ENCODE results near the gene STXBP2. TPM values are rescaled to one million over a fixed set of nuclear protein-coding genes. Genes with fewer than 3 reads are reported as not detected.

The STXBP2 gene
- total RNA-seq, 1 experiment from 2014 or later: 92.5 TPM

- Histone ChIP-seq H3K79me2 (ENCODE audit: insufficient read depth, low read length) (no peaks in the 10 kb centered on the region), H2BK5ac (ENCODE audit: insufficient read length, low read length) (no peak overlapping the region), H3K18ac (ENCODE audit: insufficient read length, low read depth, low read length) (no peak overlapping the region), H4K91ac (ENCODE audit: insufficient read length, low read depth, low read length) (no peak overlapping the region), H3K4me2 (ENCODE audit: insufficient read depth, insufficient read length, low read length) (no peak overlapping the region), H3K14ac (ENCODE audit: insufficient read depth, low read length) (no peak overlapping the region), H4K20me1 (ENCODE audit: control insufficient read depth, insufficient read depth, insufficient read length) (no peaks in the 10 kb centered on the region), H4K5ac (ENCODE audit: insufficient read length, low read depth, low read length) (no peak overlapping the region), H3K9me3 (ENCODE audit: control insufficient read depth, low read depth, low read length) (no peaks in the 10 kb centered on the region), H2AK5ac (ENCODE audit: insufficient read length, low read length) (no peak overlapping the region), H3T11ph (ENCODE audit: low read length) (no peak overlapping the region), H3K56ac (ENCODE audit: insufficient read length, low read depth, low read length) (no peak overlapping the region), H2BK120ac (ENCODE audit: low read depth, low read length, poor library complexity, severe bottlenecking) (no peak overlapping the region), H3K27ac (ENCODE audit: insufficient read length, low read depth, low read length) (no peak overlapping the region), H3K27me3 (ENCODE audit: insufficient read depth, low read length) (no peaks in the 10 kb centered on the region), H2BK20ac (ENCODE audit: low read depth, low read length, poor library complexity, severe bottlenecking) (no peak overlapping the region), H2BK15ac (ENCODE audit: low read depth, low read length) (no peak overlapping the region), H2BK12ac (ENCODE audit: insufficient read length, low read depth, low read length) (no peak overlapping the region), H4K8ac (replicated peaks; ENCODE audit: insufficient read length, low read depth, low read length) (no peak overlapping the region), H3K23ac (ENCODE audit: insufficient read length, low read depth, low read length) (no peak overlapping the region), H3K23me2 (ENCODE audit: insufficient read length, low read depth, low read length, poor library complexity, severe bottlenecking) (no peaks in the 10 kb centered on the region), H3K9ac (ENCODE audit: extremely low read depth, insufficient read length, low read length) (no peak overlapping the region), H3K4ac (ENCODE audit: low read depth, low read length) (no peak overlapping the region), H3K4me1 (ENCODE audit: insufficient read depth, low read length) (no peaks in the 10 kb centered on the region), H2AFZ (ENCODE audit: low read length) (no peak overlapping the region), H3K79me1 (ENCODE audit: insufficient read depth, low read depth, low read length, poor library complexity, severe bottlenecking) (no peaks in the 10 kb centered on the region)
- no CpG with 5 or more reads among the region's 20 CpGs for WGBS (ENCODE audit: extremely low coverage, insufficient read length, low lambda C conversion rate)
- Mint-ChIP-seq H3K4me3 (no peak overlapping the region), H3K27ac (no peak overlapping the region), H3K36me3 (ENCODE audit: insufficient read depth in 1 of 3, low read depth in 3 of 3) (peaks cover 9 to 25% (median 17%) of the 10 kb centered on the region in 3 experiments), H3K4me1 (peaks cover 0 to 8% of the 10 kb centered on the region in 2 experiments; a peak in 2 of 4 replicates), H3K9me3 (no peaks in the 10 kb centered on the region; a peak in 1 of 5 replicates), H3K27me3 (ENCODE audit: low read depth) (peaks cover 3% of the 10 kb centered on the region; the same call in 1 of the 2 replicates)
- TF ChIP-seq, protein P1, sequence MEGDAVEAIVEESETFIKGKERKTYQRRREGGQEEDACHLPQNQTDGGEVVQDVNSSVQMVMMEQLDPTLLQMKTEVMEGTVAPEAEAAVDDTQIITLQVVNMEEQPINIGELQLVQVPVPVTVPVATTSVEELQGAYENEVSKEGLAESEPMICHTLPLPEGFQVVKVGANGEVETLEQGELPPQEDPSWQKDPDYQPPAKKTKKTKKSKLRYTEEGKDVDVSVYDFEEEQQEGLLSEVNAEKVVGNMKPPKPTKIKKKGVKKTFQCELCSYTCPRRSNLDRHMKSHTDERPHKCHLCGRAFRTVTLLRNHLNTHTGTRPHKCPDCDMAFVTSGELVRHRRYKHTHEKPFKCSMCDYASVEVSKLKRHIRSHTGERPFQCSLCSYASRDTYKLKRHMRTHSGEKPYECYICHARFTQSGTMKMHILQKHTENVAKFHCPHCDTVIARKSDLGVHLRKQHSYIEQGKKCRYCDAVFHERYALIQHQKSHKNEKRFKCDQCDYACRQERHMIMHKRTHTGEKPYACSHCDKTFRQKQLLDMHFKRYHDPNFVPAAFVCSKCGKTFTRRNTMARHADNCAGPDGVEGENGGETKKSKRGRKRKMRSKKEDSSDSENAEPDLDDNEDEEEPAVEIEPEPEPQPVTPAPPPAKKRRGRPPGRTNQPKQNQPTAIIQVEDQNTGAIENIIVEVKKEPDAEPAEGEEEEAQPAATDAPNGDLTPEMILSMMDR (conservative IDR thresholded peaks at IDR 0.05): no peak
- no peak for DNase-seq
Measured at GRCh38 chr19:7644550-7644877, 7.6 kb downstream of the STXBP2 start.
